Retina (tissue), 1 donor: ENCODE data around the gene MYF5.
"Not testable (repeated sequence)": the region's sequence is repeated elsewhere in the genome, so short reads cannot be mapped to it uniquely, and the experiment has no call there.

Experiments
- DNase-seq: peaks from one replicate; pipeline ENCODE4 v3.0.0-alpha.2; 2016

MYF5 gene

GRCh38 chr12:80716696-80717469, at the start of gene MYF5:
TSS of gene MYF5 (plus strand) at chr12:80716912. CDS start at chr12:80717064, 152 bp downstream.
- peak; percentile 41 for DNase-seq

- DNase-seq: no peak
Observed at GRCh38 chr12:80670214-80670613, 46.5 kb upstream of the MYF5 start.

- not testable (repeated sequence) for DNase-seq
Observed at GRCh38 chr12:80676042-80676636, 40.6 kb upstream of the MYF5 start.

GRCh38 chr12:80676856-80677255, 39.9 kb upstream of the MYF5 start:
- no peak for DNase-seq

- no peak for DNase-seq
Observed at GRCh38 chr12:80677994-80678393, 38.7 kb upstream of the MYF5 start.

- DNase-seq: no peak
Observed at GRCh38 chr12:80679346-80680131, 37.2 kb upstream of the MYF5 start.

GRCh38 chr12:80681287-80681686, 35.4 kb upstream of the MYF5 start:
- DNase-seq: no peak

GRCh38 chr12:80681786-80682185, 34.9 kb upstream of the MYF5 start:
- no peak for DNase-seq

GRCh38 chr12:80684077-80684495, 32.6 kb upstream of the MYF5 start:
- no peak for DNase-seq

GRCh38 chr12:80690090-80690489, 26.6 kb upstream of the MYF5 start:
- no peak for DNase-seq

- DNase-seq: no peak
Observed at GRCh38 chr12:80690513-80690912, 26.2 kb upstream of the MYF5 start.

- no peak for DNase-seq
Observed at GRCh38 chr12:80692114-80692513, 24.6 kb upstream of the MYF5 start.

- no peak for DNase-seq
Observed at GRCh38 chr12:80697270-80697887, 19.3 kb upstream of the MYF5 start.

GRCh38 chr12:80698256-80698655, 18.5 kb upstream of the MYF5 start:
- no peak for DNase-seq

- DNase-seq: no peak
Observed at GRCh38 chr12:80698847-80699542, 17.7 kb upstream of the MYF5 start.

GRCh38 chr12:80700327-80700726, 16.4 kb upstream of the MYF5 start:
- DNase-seq: no peak

- DNase-seq: no peak
Observed at GRCh38 chr12:80701388-80701787, 15.3 kb upstream of the MYF5 start.

- no peak for DNase-seq
Observed at GRCh38 chr12:80702889-80703805, 13.6 kb upstream of the MYF5 start.

- no peak for DNase-seq
Observed at GRCh38 chr12:80704420-80704819, 12.3 kb upstream of the MYF5 start.

GRCh38 chr12:80707126-80707829, 9.4 kb upstream of the MYF5 start, which contains the start of gene MYF6:
TSS of gene MYF6 (plus strand) at chr12:80707634. CDS start at chr12:80707720, 86 bp downstream.
- DNase-seq: no peak

- peak; percentile 76 for DNase-seq
Observed at GRCh38 chr12:80707830-80708258, 8.9 kb upstream of the MYF5 start.
